ENCODE data around the gene CDK7. TPM values are rescaled to one million over a fixed set of nuclear protein-coding genes. Genes with fewer than 3 reads are reported as not detected.

The CDK7 gene
- total RNA-seq = 10 to 100 TPM; 23.8 to 28.4 TPM

DNA sequence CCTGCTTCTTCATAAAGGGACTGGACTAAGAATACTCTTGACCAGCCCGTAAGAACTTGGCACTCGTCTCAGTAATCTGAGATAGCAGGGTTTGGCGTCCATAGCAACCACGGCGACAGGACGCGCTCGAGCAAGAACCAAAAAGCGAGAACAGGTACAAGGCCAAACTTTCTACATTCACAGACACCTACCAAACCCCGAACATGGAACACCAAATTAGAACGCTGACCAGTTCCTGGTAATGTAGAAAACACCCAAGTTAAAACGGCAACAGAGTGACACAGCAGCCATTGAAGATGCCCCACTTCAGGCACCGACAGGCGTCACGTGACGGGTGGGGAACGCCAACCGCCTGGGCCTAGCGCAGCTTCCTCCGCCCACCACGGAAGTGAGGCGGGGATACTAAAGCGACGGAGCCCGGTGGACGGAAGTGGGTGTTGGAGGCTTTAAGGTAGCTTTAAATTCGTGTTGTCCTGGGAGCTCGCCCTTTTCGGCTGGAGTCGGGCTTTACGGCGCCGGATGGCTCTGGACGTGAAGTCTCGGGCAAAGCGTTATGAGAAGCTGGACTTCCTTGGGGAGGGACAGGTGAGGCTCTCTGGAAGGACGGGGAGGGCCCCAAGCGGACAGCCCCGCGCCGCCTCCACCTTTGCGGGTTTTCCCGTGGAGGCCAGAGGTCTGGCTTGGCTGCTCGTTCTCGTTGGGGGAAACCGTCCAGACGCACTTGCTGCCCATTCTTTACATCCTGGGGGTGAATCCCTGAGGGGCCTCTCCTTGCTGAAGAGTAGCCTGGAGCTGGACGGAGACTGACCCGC lies at the start of gene CDK7:
CDK7 (plus strand) TSS at position 430 of the 812 bp plus-strand sequence; CDS start at position 520, 90 bp downstream.
- H3K36me3 Mint-ChIP-seq (ENCODE audit: low read depth) = peaks cover 16% of the 10 kb centered on the region
- H3K4me1 Mint-ChIP-seq (ENCODE audit: low read depth) = peaks cover 33% of the 10 kb centered on the region
- CTCF ChIA-PET = interaction anchor here (2.1 to 2.2 kb wide), 2 partner anchors 100 to 141 kb away, joined by 7 to 9 read pairs; partner anchors contain the start of gene SLC30A5
- intact Hi-C loops (cut with micrococcal nuclease) = loop anchor here (1.0 to 5.0 kb wide), 6 partner anchors 16 to 192 kb away; partner anchors contain the start of genes CCDC125, CCNB1 and CENPH
- peak within 1 kb of the TSS; percentile 77 for H3K27ac Mint-ChIP-seq
- DNase-seq = peak; percentile 95
- H3K27me3 Mint-ChIP-seq (ENCODE audit: low read depth) = no peaks in the 10 kb centered on the region
- H3K9me3 Mint-ChIP-seq = no peaks in the 10 kb centered on the region
- H3K4me3 Mint-ChIP-seq = peak within 1 kb of the TSS; percentile 97

DNA sequence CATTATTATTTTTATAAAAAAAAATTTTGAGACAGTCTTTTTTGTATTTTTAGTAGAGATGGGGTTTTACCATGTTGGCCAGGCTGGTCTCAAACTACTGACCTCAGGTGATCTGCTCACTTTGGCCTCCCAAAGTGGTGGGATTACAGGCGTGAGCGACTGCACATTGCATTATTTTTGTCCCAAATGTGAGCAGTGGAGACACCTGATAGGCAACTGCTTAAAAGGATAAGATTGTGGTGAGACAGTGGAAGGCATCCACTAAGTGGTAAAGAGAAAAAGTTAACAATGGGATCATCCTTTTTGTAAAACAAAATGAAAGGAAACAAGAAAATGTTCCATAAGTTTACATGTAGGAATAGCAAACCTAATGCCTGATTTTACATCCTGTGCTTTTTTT lies 47.3 kb upstream of the CDK7 start:
- Mint-ChIP-seq H3K27me3 (ENCODE audit: low read depth) (no peaks in the 10 kb centered on the region), H3K4me3 (peak overlapping the region; percentile 9), H3K4me1 (ENCODE audit: low read depth) (peaks cover 13% of the 10 kb centered on the region), H3K36me3 (ENCODE audit: low read depth) (peaks cover 10% of the 10 kb centered on the region), H3K9me3 (no peaks in the 10 kb centered on the region), H3K27ac (no peak overlapping the region)
- no peak for DNase-seq
- CTCF ChIA-PET = no interaction called here
- intact Hi-C loops (cut with micrococcal nuclease) = no loop called here

DNA sequence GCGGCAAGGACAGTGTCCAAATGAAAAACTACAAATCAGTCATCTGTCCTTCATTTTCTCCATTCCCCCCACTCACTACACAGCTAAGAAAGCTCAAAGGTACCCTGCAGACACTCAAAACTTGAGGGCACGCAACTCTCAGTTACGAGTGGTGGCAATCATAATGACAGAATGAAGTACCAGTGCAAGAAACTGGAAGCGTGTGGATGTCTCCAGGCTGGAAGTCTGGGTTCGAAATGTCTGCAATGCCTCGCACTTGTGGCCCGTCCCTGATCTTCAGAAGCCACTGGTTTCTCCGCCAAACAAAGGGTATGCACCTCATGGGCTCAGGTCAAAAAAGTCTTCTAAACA lies 45.9 kb upstream of the CDK7 start:
- peak overlapping the region; percentile 84 for H3K4me3 Mint-ChIP-seq
- CTCF ChIA-PET = interaction anchor here (0.6 kb wide), 1 partner anchor 122 kb away, joined by 3 read pairs; no protein-coding TSS in a partner anchor
- no peak for DNase-seq
- H3K27me3 Mint-ChIP-seq (ENCODE audit: low read depth) = no peaks in the 10 kb centered on the region
- peak overlapping the region; percentile 90 for H3K27ac Mint-ChIP-seq
- intact Hi-C loops (cut with micrococcal nuclease) = loop anchor here (1.0 to 2.0 kb wide), 7 partner anchors 21 to 181 kb away; partner anchors contain the start of genes AK6, CCDC125, CCNB1 and CDK7
- H3K36me3 Mint-ChIP-seq (ENCODE audit: low read depth) = peaks cover 15% of the 10 kb centered on the region
- peaks cover 13% of the 10 kb centered on the region for H3K4me1 Mint-ChIP-seq (ENCODE audit: low read depth)
- H3K9me3 Mint-ChIP-seq = no peaks in the 10 kb centered on the region

DNA sequence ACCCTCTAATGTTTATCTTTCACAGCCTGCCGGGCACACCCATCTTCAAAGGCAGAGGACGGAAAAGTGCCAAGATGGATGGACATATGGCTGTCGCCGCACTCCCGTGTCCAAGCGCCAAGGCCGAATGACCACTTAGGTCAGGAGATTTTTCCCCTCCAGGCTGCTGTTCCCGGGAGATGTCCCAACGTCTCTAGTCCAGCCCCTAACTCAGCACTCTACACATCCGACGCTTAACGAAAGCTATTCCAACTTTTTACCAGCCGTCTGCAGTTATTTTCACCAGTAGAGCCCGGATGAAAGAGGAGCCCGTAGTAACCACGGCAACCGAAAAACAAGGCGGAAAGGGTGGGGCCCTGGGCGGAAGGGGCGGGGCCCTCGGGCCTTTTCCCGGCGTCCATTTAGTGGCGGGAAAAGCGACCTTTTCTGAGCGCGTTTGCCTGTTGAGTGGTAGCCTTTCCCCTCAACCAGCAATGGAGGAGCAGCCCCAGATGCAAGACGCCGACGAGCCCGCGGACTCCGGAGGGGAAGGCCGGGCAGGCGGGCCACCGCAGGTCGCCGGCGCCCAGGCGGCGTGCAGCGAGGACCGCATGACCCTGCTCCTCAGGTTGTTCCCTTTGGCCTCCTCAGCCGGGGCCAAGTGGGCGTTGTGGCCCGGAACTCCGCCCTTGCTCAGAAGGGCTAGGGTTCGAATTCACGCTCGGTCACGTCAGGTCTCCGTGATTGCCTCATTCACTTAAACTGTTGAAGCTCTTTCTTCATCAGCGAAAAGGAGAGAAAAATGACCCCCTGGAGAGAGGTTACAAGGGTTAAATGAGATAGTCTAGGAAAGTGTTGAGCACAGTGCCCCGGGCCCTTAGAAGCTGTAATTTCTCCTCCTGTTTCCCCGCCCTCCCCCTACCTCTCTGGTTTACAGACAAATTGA lies 45.3 kb upstream of the CDK7 start, which contains the start of gene CENPH:
CENPH (plus strand) TSS at position 422 of the 925 bp plus-strand sequence; CDS start at position 474, 52 bp downstream.
- Mint-ChIP-seq H3K9me3 (no peaks in the 10 kb centered on the region), H3K27ac (peak within 1 kb of the TSS; percentile 90), H3K4me3 (peak within 1 kb of the TSS; percentile 84), H3K36me3 (ENCODE audit: low read depth) (peaks cover 18% of the 10 kb centered on the region), H3K27me3 (ENCODE audit: low read depth) (no peaks in the 10 kb centered on the region), H3K4me1 (ENCODE audit: low read depth) (peaks cover 13% of the 10 kb centered on the region)
- CTCF ChIA-PET = interaction anchor here (0.6 to 1.6 kb wide), 4 partner anchors 96 to 178 kb away, joined by 3 to 4 read pairs (median 4); partner anchors contain the start of gene SLC30A5
- DNase-seq = peak; percentile 96
- intact Hi-C loops (cut with micrococcal nuclease) = loop anchor here (1.0 to 2.0 kb wide), 7 partner anchors 22 to 180 kb away; partner anchors contain the start of genes AK6, CCDC125, CCNB1 and CDK7

DNA sequence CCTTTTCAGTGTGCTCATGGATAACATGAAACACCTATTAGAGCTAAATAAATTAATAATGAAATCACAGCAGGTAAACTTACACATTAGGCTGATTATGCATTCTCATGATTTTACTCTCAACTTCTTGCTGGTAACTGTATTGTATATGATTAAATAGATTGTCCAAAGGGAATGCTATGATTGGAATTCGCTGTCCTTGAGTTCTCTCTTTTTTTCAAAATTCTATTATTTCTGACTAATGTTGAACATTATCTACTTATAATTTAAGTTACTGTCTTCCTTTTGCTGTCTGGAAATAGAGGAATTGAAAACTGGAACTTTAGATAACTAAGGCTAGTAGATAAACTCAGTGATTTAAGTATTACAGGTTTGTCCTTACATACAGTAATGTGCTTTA lies 32.2 kb upstream of the CDK7 start:
- no peak for DNase-seq
- Mint-ChIP-seq H3K27ac (no peak overlapping the region), H3K4me1 (ENCODE audit: low read depth) (no peaks in the 10 kb centered on the region), H3K36me3 (ENCODE audit: low read depth) (peaks cover 44% of the 10 kb centered on the region), H3K9me3 (no peaks in the 10 kb centered on the region), H3K27me3 (ENCODE audit: low read depth) (no peaks in the 10 kb centered on the region), H3K4me3 (no peak overlapping the region)
- intact Hi-C loops (cut with micrococcal nuclease) = no loop called here
- CTCF ChIA-PET = interaction anchor here (0.6 kb wide), 1 partner anchor 13 kb away, joined by 3 read pairs; no protein-coding TSS in a partner anchor

DNA sequence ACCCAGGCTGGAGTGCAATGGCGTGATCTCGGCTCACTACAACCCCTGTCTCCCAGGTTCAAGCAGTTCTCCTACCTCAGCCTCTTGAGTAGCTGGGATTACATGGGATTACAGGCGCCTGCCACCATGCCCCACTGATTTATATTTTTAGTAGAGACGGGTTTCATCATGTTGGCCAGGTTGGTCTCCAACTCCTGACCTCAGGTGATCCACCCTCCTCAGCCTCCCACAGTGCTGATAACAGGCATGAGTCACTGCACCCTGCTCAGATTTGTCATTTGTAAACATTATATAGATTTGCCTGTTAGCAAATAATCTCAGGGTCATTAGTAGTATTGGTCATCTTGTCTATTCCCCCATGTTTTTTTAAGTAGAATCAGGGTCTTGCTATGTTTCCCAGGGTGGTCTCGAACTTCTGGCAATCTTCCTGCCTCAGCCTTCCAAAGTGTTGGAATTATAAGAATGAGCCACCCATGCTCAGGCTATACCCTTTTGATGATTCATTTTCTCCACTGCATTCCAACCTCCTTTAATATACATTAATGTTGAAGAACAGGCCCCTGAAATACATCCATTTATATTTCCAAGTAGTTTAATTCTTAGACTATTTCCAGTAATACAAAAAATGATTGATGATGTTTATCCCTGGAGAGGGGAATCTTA lies 28.0 kb upstream of the CDK7 start:
- H3K4me3 Mint-ChIP-seq = no peak overlapping the region
- no peaks in the 10 kb centered on the region for H3K27me3 Mint-ChIP-seq (ENCODE audit: low read depth)
- no peak for DNase-seq
- H3K4me1 Mint-ChIP-seq (ENCODE audit: low read depth) = no peaks in the 10 kb centered on the region
- intact Hi-C loops (cut with micrococcal nuclease) = no loop called here
- H3K27ac Mint-ChIP-seq = no peak overlapping the region
- H3K36me3 Mint-ChIP-seq (ENCODE audit: low read depth) = peaks cover 26% of the 10 kb centered on the region
- H3K9me3 Mint-ChIP-seq = no peaks in the 10 kb centered on the region
- CTCF ChIA-PET = no interaction called here

DNA sequence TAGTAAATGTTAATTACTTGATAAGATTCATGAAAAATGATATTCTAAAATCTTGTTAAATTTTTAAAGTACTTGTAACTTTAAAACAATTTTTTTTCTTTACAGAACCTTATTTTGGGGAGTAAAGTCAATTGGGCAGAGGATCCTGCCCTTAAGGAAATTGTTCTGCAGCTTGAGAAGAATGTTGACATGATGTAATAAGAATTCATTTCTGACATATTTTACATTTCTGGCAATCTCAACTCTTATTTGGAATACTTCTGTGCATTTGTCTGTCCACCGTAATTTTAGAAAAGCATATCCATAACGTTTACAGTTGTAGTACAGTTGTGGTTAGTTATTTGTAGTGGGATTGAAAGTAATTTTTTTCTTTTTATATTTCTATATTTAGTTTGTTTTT lies 25.1 kb upstream of the CDK7 start:
- CTCF ChIA-PET = interaction anchor here (0.6 kb wide), 1 partner anchor 17 kb away, joined by 4 read pairs; no protein-coding TSS in a partner anchor
- intact Hi-C loops (cut with micrococcal nuclease) = no loop called here
- no peaks in the 10 kb centered on the region for H3K9me3 Mint-ChIP-seq

DNA sequence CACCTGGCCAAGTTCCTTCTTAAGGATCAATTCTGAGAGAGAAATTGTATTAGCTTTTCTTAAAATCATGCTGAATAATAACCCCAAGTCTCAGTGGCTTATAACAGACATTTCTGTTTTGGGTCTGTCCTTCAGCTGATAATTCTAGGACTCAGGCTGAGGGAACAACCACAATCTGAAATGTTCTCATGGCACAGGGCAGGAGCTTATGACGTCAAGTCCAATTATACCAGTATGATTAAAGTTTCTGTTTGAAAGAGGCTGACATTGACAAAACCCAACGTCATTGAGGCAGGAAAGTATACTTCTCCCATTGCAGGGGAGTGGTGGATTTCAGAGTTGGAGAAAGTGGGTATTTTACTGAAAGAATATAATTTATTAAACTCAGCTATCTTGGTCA lies 23.5 kb upstream of the CDK7 start:
- H3K4me1 Mint-ChIP-seq (ENCODE audit: low read depth) = no peaks in the 10 kb centered on the region
- H3K9me3 Mint-ChIP-seq = no peaks in the 10 kb centered on the region
- intact Hi-C loops (cut with micrococcal nuclease) = no loop called here
- H3K36me3 Mint-ChIP-seq (ENCODE audit: low read depth) = peaks cover 28% of the 10 kb centered on the region
- CTCF ChIA-PET = no interaction called here
- no peak overlapping the region for H3K4me3 Mint-ChIP-seq
- H3K27ac Mint-ChIP-seq = no peak overlapping the region
- no peak for DNase-seq
- H3K27me3 Mint-ChIP-seq (ENCODE audit: low read depth) = no peaks in the 10 kb centered on the region

More for the DNA sequence above, 25.1 kb upstream of the CDK7 start:
- H3K27me3 Mint-ChIP-seq (ENCODE audit: low read depth) = no peaks in the 10 kb centered on the region
- no peak overlapping the region for H3K27ac Mint-ChIP-seq
- peaks cover 25% of the 10 kb centered on the region for H3K36me3 Mint-ChIP-seq (ENCODE audit: low read depth)
- no peak for DNase-seq
- H3K4me3 Mint-ChIP-seq = no peak overlapping the region
- no peaks in the 10 kb centered on the region for H3K4me1 Mint-ChIP-seq (ENCODE audit: low read depth)

DNA sequence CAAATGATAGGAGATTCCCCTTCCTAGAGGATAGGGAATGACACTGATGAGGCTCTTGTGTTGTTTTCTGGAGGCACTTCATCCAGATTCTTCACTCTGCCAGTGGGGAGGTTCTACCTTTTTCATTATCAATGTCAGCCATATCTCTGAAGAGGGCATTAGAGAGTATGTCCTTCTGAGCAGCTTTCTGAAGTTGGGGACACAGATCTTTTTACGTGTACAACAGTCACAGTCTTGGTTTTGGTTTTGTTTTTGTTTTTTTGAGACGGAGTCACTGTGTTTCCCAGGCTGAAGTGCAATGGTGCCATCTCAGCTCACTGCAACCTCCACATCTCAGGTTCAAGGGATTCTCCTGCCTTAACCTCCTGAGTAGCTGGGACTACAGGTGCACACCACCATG lies 22.7 kb upstream of the CDK7 start:
- peaks cover 23% of the 10 kb centered on the region for H3K36me3 Mint-ChIP-seq (ENCODE audit: low read depth)
- DNase-seq = no peak
- CTCF ChIA-PET = interaction anchor here (0.6 kb wide), 1 partner anchor 12 kb away, joined by 3 read pairs; no protein-coding TSS in a partner anchor
- intact Hi-C loops (cut with micrococcal nuclease) = no loop called here
- H3K9me3 Mint-ChIP-seq = no peaks in the 10 kb centered on the region
- peaks cover 1% of the 10 kb centered on the region for H3K4me1 Mint-ChIP-seq (ENCODE audit: low read depth)
- H3K27me3 Mint-ChIP-seq (ENCODE audit: low read depth) = no peaks in the 10 kb centered on the region
- H3K27ac Mint-ChIP-seq = no peak overlapping the region
- no peak overlapping the region for H3K4me3 Mint-ChIP-seq

DNA sequence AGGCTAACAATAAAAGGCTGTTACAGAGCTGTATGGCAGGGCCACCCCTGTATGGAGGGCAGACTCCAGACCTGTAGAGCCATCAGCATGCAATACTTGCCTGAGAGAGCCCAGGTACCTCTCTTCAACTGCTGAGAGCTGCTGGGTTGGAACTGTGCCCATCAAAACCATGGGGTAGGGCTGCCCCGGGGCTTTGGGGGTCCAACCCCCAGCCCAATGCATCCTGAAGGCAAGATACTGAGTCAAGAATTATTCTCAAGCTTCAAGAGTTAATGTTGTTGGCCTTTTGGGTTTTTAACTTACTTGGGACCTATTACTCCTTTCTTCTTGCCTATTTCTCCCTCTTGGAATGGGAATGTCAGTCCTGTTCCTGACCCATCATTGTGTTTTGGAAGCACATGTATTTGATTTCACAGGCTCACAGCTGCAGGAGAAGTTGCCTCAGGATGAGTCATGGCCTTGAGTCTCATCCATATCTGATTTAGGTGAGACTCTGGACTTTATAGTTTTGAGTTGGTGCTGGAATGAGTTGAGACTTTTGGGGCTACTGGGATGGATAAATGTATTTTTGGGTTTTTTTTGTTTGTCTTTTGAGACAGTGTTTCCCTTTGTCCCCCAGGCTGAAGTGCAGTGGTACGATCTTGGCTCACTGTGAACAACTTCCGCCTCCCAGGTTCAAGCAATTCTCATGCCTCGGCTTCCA lies 21.0 kb upstream of the CDK7 start:
- intact Hi-C loops (cut with micrococcal nuclease) = no loop called here
- CTCF ChIA-PET = interaction anchor here (0.8 kb wide), 1 partner anchor 13 kb away, joined by 3 read pairs; no protein-coding TSS in a partner anchor
- no peaks in the 10 kb centered on the region for H3K9me3 Mint-ChIP-seq
- H3K27me3 Mint-ChIP-seq (ENCODE audit: low read depth) = no peaks in the 10 kb centered on the region
- H3K4me1 Mint-ChIP-seq (ENCODE audit: low read depth) = peaks cover 6% of the 10 kb centered on the region
- H3K4me3 Mint-ChIP-seq = no peak overlapping the region
- H3K36me3 Mint-ChIP-seq (ENCODE audit: low read depth) = peaks cover 23% of the 10 kb centered on the region
- H3K27ac Mint-ChIP-seq = no peak overlapping the region
- DNase-seq = no peak

DNA sequence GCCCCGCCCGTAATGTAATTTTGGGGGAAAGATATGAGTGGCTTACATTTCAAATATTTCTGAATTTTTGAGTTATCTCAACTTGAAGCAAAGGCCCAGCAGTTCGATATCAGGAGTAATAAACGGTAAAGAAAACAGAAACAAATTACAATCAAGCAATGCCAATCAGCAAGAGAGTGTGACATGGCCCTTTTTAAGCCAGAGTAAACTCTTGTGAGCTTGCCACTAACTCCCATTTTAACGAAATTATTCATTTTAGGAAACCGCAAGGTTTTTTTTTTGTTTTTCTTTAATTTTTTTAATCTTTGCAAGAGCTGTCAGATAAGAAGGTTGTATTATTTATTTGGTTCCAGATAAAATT lies 17.6 kb upstream of the CDK7 start:
- Mint-ChIP-seq H3K9me3 (no peaks in the 10 kb centered on the region), H3K27ac (peak overlapping the region; percentile 93), H3K36me3 (ENCODE audit: low read depth) (peaks cover 16% of the 10 kb centered on the region), H3K27me3 (ENCODE audit: low read depth) (no peaks in the 10 kb centered on the region), H3K4me1 (ENCODE audit: low read depth) (peaks cover 14% of the 10 kb centered on the region), H3K4me3 (peak overlapping the region; percentile 99)
- intact Hi-C loops (cut with micrococcal nuclease) = loop anchor here (1.0 to 2.0 kb wide), 4 partner anchors 28 to 152 kb away; partner anchors contain the start of genes AK6, CCNB1, CENPH and RAD17
- CTCF ChIA-PET = interaction anchor here (0.7 kb wide), 1 partner anchor 19 kb away, joined by 4 read pairs; no protein-coding TSS in a partner anchor
- DNase-seq = no peak
